Body of pancreas (tissue), 4 donors: ENCODE measurements around the gene ATP1A4.

Experiments
- CTCF ChIP-seq, 7 experiments: fragments of 450-650 bp in 4 of 7; fragments of 200-600 bp in 3 of 7; sonication (generic) in 3 of 7; IDR thresholded peaks; one replicate each; pipeline ENCODE4 v1.5.1; 2016 to 2019; ENCODE audit warnings: antibody characterized with exemption in 7 of 7
- POLR2A ChIP-seq, 3 donors: fragments of 450-650 bp; IDR thresholded peaks; one replicate each; pipeline ENCODE4 v1.6.1; 2016; ENCODE audit warnings: antibody characterized with exemption in 3 of 3, mild to moderate bottlenecking in 2 of 3

- TF ChIP-seq CTCF (IDR thresholded peaks at IDR 0.05) = no peak
- TF ChIP-seq POLR2A (IDR thresholded peaks at IDR 0.05) = no peak
These were observed 27.9 kb downstream of the ATP1A4 start for GRCh38 chr1:160179336-160179735.
